EH (cell line): ENCODE data around the gene ADGRL3.
"Not testable (repeated sequence)": the region's sequence is repeated elsewhere in the genome, so short reads cannot be mapped to it uniquely, and the experiment has no call there.

Experiments used
- DNase-seq: peaks from one replicate; pipeline ENCODE4 v3.0.0-alpha.2; 2015; ENCODE audit warnings: low read depth

The ADGRL3 gene

DNA sequence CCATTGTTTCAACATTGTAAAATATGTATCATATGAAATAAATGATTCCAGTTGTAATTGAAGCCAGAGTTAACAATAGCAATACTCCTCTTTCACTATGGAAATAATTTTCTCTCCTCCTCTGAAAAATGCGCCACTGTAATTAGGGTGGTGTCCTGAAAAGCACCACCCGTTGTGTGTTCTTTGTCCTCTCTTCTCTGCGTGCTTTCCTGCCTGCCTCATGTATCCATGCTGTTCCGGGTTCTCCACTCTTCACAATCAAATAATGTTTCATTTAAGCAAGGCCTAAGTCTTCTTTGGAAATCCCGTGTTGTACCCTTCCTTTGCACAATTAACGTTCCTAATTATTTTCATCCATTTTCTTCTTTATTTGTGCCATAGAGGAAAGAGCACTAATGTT is 293.3 kb downstream of the ADGRL3 start:
- DNase-seq: no peak

GRCh38 chr4:61500883-61501282 is 300.8 kb downstream of the ADGRL3 start:
- no peak for DNase-seq

GRCh38 chr4:61501812-61502211 is 301.7 kb downstream of the ADGRL3 start:
- DNase-seq: no peak

- no peak for DNase-seq
Observed at GRCh38 chr4:61505773-61506685, 305.9 kb downstream of the ADGRL3 start.

DNA sequence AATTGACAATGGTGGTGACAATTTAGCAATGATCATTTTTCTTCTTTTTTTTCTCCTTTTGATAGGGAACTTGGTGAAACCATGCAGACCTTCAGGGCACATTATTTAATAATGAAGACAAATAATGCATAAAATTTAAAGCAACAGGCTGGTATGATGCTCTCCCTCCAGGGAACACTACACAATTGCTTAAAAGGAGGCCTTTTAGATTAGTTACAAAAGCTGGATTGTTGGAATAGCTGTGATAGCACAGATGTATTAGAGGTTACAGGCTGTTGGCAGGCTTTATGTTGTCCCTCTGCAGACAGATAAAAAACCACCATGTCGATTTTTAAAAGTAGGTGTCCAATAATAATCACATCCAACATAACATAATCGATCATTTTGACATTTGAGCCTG is 307.0 kb downstream of the ADGRL3 start:
- no peak for DNase-seq

DNA sequence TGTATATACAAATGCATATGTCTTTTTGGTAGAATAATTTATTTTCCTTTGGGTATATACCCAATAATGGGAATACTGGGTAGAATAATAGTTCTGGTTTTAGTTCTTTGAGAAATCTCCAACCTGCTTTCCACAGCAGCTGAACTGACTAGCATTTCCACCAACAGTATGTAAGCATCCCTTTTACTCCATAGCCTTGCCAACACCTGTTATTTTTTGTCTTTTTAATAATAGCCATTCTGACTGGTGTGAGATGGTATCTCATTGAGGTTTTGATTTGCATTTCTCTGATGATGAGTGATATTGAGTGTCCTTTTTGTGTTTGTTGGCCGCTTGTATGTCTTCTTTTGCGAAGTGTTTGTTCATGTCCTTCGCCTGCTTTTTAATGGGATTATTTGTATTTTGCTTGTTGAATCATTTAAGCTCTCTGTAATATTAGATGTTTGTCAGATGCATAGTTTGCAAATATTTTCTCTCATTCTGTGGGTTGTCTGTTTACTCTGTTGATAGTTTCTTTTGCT is 309.7 kb downstream of the ADGRL3 start:
- DNase-seq: not testable (repeated sequence)

DNA sequence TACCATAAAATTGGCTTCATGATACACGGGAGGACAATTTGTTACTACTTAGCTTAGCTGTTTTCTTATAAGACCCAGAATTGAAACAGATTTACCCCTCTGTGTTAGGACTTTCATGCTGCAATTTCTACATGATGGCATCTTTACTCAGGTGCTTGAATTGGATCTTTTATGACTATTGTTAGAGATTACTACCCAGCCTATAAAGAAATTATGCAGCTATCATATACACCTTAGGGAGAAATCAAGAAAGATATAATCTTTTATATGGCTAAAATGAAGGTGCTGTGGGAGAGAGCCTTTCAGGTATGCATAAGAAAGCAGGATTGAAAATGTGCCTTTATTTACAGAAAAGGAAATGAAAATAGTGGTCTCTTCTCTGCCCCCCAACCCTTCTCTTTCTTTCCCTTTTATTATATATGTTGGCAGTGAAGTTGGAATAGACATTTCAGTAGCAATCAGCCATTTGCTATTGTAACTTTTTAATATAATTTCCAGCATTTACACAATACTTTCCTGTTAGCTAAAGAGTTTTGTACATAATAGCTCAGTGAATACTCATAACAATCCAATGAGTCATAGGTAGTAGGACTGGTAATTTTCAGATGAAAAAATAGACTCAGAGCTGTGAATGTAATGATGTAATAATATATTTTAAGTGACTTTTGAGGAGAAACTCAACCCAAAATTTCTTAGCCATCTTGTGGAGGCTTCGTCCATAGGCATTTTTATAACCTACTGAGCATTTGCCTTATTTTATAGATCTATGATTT is 311.8 kb downstream of the ADGRL3 start:
- peak; percentile 3 for DNase-seq

DNA sequence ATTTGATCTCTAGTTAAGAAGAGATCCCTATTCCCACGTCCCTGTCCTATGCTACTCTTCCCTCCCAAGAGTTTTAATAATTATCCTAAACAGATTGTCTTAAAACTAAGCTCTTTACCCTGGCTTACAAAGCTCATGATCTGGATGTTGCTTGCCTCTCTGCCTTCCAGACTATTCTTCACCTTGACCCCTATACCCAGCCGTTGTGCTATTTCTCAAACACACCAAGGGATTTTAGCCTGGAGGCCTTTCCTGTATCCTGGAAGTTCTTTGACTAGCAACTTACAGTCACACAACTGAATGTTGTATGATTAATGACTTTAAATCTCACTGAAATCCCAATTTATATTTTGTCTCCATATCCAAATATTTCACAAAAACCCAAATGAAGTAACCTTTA is 314.9 kb downstream of the ADGRL3 start:
- no peak for DNase-seq

DNA sequence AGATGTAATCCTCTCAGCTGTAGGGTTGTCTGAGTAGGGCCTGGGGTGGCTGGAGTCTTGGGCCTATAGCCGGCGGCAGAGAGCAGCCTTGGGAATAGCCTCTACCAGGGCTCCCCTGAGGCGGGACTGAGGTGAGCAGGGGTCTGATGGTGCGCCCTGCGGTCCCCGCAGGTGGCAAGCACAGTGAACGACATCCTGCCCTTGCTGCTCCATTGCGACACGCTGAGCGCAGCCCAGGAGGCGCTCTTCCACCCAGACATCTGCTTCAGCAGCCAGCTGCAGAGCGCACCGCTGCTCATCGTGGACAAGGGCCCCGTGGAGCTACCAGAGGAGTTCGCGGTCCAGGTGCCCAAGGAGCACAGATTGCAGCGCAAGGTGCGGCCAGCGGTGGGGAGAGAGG is 317.0 kb downstream of the ADGRL3 start:
- no peak for DNase-seq

GRCh38 chr4:61520166-61520565 is 320.0 kb downstream of the ADGRL3 start:
- no peak for DNase-seq

GRCh38 chr4:61520681-61521160 is 320.6 kb downstream of the ADGRL3 start:
- DNase-seq: no peak

DNA sequence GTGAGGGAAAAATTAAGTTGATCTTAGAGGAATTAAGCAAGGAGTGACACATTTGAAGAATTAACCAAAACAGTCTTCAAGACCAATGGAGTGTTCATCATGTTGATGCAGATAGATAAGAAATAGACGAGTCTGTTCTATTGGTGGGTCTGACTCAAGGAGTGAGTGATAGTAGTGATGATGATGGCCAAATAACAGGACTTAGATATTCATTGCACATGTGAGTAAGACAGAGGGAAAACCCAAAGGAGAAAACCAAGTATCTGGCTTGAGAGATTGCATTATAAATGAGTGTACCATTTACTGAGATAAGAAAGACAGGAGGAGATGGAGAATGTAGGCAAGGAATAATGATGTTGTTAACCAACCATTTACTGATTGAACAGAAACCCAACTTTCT is 321.3 kb downstream of the ADGRL3 start:
- no peak for DNase-seq

DNA sequence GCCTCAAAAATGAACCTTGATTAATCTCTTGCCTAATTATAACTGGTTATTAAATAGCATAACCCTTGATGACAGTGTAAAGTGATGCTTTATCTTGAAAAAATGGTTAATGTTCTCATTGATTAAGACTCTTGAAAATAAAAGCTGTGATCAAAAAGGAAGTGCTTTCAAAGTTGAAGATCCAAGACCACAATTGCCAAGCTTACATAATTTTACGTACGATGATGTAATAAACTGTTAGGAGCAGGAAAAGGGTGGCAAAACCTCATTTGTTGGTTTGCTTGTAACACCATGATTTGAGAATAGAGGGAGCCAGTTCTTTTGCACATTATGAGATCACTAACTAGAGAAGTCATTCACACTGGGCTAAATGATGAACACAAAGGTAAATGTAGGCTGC is 322.2 kb downstream of the ADGRL3 start:
- no peak for DNase-seq

DNA sequence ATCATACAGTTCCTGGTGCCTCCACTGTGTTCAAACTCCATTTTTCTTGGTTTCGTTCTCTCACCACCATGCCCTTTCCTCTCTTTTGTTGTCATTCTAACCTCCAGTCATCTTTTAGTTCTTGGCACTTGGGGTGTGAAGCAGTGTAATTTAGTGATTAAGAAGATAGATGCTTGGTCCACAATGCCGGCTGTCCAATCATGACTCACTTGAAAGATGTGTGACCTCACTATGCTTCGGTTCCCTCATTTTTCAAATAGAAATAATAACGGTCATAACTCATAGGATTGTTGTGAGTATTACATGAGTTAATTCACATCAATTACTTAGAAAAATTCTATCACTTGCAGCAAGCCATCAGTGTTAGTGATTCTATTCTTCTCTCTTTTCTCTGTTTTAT is 327.8 kb downstream of the ADGRL3 start:
- DNase-seq: no peak

- DNase-seq: no peak
Observed at GRCh38 chr4:61528595-61528994, 328.5 kb downstream of the ADGRL3 start.

DNA sequence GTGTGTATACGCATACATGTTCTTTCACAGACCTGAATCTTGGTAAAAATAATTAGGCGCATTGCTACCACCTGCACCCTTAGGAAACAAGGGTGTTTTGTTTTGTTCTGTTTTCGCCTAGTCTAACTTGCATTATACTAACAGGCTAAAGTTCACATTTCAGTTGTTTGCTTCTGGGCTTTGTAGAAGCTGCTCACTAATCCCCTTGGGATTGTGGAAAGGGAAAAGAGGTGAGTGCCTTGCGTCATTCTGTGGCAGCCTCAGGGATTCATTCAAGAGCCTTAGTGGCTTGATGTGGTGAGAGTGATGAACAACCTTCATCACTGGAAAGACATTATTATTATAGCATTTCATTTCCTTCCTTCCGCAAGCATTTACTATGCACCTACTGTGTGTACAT is 331.1 kb downstream of the ADGRL3 start:
- no peak for DNase-seq

GRCh38 chr4:61532336-61533000 is 332.3 kb downstream of the ADGRL3 start:
- DNase-seq: no peak

- no peak for DNase-seq
Observed at GRCh38 chr4:61533140-61533539, 333.0 kb downstream of the ADGRL3 start.

DNA sequence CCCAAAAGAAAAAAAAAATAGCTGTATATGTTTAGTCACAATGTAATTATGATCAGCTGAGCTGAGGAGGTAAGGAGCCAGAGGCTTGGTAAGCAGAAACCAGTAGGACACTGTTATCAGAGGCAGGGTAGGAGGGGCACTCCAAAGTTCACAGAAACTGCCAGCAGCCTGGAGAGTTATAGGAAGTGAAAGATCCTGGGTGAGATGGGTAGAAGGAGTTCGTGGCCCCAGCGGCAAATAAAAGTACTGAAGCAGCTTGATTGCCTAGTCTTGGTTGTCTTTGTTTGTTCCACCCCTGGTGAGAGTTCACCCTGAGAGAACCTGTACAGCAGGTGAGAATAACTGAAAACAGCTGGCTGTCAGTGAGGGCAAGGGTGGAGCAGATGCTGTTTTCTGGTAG is 340.8 kb downstream of the ADGRL3 start:
- no peak for DNase-seq

DNA sequence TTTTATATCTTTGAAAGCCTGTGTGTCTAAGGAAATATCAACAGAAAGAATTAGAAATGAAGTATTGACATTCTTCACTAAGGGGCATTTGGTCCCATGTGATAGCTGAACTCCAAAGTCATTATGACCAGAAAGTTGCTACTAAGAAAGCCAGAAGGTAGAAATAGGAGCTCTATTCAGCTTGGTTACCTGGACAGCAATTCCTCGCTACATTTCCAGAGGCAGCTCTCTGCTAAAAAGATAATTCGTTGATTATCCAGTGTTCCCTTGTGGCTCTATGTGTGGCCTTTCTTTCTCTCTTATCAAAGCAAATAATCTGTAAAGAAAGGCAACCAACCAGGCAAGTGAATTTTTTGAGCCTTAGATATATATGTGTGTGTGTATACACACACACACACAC is 341.3 kb downstream of the ADGRL3 start:
- DNase-seq: no peak

- no peak for DNase-seq
Observed at GRCh38 chr4:61543976-61544375, 343.9 kb downstream of the ADGRL3 start.

GRCh38 chr4:61545902-61546480 is 345.9 kb downstream of the ADGRL3 start:
- DNase-seq: no peak
